HG02840 (cell line): ENCODE measurements around the gene IL1RN.

Experiments used
- ATAC-seq: cut with Tn5 transposase; IDR thresholded peaks from one replicate; pipeline ENCODE4 v1.9.1; 2021; ENCODE audit warnings: mild to moderate bottlenecking, moderate library complexity, moderate number of reproducible peaks; ENCODE audit not compliant: unreplicated experiment, low FRiP score

IL1RN gene

DNA sequence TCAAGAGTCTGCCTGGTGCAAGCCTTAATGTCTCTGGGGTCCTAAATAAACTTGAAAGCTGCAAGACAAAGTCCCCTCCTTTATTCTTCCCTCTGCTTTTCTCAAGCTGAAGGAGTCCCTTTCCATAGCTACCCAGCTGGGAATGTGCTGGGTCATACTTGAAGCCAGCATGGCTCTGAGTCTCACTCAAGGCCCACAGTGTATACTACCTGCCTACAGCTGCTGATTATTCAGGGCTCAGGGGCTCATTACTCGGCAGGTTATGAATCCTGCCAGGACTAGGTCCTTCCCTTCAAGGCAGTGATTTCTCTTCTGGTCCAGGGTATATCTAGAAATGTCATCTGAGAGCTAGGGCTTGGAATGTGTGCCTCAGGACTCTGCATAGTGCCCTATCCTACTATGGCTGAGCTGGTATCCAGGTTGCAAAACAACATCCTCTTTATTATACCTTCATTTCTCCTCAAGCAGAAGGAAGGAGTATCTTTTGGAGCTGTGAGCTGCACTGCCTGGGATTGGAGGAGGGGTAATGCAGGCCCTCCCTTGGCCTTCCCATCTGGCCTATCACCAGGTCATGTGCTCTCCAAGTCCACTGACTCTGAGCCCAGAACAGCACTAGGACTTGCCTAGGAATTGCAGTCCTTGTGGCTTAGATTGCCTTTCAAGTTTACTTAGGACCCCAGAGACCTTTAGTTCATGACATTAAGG is 22.3 kb downstream of the IL1RN start:
- no peak for ATAC-seq

DNA sequence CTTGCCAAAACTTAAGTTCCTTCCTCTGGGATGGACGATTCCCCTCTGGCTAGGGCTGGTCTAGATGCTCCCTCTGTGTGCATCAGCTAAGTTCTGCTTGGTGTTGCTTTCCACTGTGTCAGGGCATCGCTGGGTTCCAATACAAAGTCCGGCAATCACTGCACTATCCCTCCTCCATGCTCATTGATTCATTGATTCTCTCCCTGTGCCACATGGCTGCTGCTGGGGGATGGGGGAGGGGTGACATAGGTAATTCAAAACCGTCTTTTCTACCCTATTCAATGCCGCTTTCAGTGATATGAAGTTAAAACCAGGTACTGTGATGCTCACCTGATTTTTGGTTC is 22.8 kb downstream of the IL1RN start:
- no peak for ATAC-seq

DNA sequence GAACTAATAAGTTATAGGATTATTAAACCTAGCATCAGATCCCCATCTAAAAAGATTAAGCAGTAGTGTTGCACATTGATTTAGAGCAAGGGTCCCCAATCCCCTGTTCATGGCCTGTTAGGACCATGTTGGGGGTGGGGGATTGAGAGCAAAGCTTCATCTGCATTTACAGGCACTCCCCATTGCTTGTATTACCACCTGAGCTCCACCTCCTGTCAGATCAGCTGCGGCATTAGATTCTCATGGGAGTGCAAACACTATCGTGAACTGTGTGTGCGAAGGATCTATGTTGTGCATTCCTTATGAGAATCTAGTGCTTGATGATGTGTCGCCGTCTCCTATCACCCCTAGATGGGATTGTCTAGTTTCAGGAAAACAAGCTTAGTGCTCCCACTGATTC is 27.9 kb downstream of the IL1RN start:
- ATAC-seq: no peak

DNA sequence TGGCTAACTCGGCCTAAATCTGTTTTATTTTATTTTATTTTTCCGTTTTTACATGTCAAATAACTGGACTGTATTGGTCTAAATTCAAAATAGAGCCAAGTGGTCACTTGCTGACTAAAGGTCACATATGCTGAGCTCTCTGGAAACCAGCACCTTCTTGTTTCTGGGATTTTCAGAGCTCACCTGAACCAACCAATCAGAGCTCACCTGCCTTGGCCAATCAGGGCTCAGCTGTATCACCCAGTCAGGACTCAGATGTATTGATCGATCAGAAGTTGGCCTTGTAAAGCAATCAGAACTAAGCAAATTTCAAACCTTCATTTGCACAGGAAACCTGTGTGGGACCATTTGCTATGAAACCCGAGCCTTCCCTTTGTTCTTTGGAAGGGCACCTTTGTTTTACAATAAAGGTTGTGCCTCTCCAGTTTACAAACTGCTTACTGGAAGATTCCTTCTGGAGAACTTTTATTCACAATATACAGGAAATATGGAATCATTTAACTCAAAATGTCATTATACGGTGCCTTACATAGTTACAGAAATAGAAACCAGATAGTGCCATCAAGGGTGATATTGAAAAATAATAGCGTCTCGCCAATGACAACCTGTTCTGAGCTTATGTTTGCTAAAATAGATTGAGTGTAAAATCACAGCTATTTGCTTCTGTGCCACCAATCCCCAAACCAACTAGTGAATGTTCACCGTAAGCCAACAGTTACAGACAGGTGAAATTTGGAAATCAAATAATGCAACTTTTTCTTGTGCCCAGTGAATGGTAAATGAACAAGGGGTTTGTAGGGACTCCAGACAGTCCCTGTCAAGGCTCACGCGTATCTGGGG is 29.1 kb downstream of the IL1RN start:
- ATAC-seq: no peak

DNA sequence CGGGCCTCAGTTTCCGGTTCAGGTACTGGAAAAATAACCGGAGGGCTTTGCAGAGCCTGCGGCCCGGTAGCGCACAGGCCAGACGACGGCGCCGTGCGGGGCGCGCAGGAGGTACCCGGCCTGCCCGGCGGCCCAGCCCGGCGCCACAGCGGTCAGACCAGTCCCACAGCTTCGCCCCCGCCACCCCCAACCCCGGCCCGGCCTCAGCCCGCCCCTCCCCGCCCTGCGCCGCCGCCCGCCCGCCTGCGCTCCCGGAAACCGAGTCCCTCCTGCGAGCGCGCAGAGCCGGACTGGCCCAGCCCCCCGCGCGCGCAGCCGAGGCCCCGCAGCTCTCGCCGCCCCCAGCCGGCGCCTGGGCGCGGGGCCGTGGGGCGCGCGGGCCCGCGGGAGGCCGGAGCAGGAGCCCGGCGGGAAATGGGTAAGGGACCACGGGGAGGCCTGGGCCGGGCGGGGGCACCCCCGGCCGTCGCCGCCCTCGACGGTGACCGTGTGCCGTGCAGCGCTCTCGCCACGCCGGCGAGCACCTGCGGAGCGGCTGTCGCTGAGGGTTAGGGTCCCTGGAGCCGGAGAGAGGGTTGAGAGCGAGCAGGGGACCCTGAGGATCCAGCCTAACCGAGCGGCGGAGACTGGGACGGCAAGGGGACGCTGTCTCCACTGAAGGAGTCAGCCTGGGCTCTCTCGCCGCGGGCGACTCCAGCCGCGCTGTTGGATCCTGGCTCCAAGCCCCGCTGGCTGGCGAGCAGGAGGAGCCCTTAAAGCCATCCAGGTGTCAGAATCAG is 29.9 kb downstream of the IL1RN start:
- ATAC-seq: no peak

DNA sequence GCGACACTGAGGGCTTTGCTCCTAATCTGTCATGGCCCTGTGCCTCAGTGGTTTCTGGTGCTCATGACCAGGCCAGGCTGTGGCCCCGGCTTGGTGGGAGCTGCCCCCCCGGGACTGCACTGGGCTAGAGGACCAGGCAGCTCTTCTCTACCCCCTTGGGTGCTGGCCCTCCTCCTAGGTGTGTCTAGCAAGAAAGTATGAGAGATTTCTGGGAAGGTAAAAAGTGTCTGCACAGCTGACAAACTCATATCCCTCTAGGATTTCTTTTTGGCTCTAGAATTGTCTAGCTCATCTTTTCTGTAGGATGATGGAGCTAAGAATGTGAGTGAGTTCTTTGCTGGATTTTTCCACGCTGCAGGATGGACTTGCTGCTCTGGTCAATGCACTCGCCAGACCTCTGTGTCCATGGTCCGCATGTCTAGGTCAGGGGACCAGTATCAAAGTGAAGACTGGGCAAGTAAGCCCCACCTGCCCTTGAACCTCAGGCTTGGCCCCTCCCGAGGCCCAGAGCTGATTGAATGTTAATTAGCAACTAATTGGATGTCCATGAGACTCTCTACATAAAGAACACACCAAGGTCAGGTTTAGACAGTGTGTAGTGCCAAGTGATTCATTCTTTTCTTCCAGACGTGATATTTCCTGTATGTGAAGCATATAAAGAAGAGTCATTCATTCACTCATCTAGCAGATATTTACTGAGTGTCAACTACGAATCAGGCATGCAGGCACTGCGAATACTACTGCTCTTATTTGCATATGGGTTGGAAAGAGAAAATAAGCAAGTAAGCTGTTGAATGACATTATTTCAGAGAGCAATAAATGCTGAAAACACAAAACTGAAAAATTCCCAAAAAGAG is 30.7 kb downstream of the IL1RN start:
- no peak for ATAC-seq

DNA sequence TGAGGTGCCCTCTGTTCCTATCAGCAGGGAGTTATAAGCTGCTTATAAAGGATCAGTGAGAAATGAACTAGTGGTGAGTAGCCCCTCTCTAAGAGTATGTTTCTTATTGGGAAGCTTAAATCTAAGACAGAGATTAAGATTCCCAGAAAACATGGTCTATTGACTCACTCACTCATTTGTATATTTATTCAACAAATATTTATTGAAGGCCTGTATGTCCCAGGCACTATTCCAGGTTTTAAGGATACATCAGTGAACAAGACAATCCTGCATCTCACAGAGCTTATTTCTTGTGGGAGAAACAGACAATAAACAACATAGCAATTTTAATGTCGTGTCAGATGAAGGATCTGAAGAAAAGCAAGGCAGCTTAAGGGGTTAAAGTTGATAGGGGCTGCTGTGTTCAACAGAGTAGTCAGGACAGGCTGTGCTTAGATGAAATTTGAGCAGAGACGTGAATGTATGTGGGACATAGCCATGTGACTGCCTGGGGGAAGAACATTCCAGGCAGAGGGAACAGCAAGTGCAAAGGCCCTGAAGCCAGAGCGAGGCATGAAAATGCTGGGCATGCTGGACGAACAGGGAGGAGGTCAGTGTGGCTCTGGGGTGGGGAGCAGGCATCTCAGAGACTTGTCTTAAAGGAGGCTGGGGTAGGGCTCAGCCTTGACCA is 31.6 kb downstream of the IL1RN start:
- no peak for ATAC-seq

DNA sequence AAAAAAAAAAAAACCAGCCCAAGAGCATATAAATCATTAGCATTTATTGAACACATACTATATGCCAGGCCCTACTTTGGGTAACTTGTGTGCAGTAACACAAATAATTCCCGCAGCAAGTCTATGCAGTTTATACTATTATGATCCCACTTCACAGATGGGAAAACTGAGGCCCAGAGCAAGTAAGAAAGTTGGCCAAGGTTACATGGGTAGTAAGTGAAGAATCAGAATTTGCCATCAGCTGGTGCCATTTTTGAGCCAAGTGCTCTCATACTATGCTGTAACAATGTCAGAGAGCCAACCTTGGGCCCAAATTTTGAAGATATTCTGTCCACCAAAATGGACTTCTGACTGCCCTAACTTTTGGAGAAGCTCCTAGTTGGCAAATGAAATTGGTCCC is 32.9 kb downstream of the IL1RN start:
- ATAC-seq: no peak

DNA sequence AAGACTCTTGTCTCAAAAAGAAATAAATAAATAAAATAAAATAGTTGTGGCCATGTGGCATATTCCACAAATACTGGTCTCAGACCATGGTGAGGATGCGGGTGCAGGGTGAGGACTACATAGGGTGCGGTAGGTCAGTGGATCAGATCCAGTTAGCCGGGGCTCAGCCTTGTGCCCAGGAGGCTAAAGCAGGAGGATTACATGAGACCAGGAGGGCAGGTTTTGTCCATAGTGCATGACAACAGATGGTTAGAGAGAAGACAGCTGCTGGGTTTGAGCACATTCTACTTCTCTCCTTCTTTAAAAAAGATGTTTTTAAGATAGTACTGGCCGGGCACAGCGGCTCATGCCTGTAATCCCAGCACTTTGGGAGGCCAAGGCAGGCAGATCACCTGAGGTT is 33.6 kb downstream of the IL1RN start:
- ATAC-seq: no peak

DNA sequence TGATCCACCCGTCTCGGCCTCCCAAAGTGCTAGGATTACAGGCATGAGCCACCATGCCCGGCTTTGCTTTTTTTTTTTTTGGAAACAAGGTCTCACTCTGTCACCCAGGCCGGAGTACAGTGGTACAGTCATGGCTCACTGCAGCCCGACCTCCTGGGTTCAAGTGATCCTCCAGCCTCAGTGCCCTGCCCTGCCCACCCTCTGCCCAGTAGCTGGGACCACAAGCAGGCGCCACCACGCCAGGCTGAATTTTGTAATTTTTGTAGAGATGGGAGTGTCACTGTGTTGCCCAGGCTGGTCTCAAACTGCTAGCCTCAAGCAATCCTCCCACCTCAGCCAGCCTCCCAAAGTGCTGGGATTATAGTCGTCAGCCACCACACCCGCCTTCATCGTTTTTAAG is 34.8 kb downstream of the IL1RN start:
- ATAC-seq: no peak

DNA sequence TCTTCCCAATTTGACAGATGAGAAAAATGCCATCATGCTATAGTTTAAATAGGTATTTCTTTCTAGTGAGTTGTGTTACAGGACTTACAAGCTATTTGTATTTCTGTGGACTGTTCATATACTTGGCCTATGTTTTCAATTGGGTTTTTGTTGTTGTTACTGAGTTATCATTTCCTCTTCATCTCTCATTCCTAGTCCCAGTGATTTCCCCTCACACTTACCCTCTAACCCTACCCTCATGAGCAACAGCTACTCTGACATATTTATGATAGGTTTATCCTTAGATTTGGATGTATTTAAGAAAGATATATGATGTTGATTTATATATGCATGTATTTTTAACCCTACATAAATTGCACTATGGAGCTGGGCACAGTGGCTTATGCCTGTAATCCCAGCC is 35.5 kb downstream of the IL1RN start:
- ATAC-seq: no peak

DNA sequence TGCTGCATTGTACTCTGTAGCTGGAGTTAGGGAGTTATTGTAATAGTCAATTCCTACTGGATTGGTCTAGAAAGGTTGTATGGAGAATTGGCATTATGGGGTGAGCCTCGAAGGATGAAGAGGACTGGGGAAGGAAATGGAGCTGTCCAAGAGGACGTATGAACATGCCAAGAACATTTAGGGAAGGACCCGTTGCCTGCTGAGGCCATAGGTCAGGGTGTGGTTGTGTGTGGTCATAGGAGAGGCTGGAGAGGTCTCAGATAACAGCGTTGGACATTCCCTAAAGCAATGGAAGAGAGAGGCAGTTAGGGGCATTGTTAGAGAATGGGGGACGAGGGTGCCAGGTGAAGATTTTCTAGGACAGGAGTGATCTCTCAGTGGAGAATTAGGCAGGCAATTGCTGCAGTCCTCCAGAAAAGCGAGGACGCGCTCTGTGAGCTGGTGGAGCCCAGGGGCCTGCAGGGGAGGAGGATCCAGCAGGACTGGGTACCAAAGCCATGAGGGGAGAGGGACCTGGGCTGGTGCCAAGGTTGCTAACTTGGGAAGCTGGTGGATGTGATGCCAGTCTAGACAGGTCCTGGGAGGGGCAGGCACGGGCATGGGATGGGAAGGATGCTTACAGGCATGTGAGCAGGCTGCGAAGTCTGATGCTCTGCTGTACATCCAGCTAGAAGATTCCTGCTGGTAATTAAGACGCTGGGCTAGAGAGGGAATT is 37.0 kb downstream of the IL1RN start:
- ATAC-seq: no peak

DNA sequence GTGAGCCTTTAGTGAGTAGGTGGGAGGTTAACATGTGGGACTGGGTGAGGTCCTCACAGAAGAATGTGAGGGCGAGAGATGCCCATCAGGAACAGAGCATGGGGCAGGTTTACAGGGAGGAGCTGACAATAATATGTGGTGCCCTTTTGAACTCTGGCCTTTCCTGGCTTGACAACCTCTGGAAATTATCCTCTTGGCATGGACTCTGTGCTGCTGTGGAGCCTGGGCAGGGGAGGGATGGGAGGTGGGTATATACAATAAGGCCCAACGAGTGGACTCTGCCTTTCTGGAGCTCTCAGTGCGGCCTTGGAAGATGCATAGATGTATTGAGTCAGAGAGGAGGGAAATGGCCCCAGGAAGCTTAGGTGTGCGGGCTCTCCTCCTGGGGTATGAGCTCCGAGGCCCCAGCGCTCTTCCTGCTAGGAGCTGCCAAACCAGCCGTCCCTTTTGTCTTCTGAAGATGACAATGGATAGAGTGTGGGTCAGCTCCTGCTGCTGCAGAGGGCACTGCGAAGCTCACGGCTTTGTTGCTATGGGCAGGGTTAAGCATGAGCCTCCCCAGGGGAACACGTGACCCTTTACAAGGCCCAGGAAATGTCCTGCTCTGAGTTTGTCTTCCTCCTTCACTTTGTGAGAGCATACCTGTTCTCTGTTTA is 37.7 kb downstream of the IL1RN start:
- no peak for ATAC-seq

DNA sequence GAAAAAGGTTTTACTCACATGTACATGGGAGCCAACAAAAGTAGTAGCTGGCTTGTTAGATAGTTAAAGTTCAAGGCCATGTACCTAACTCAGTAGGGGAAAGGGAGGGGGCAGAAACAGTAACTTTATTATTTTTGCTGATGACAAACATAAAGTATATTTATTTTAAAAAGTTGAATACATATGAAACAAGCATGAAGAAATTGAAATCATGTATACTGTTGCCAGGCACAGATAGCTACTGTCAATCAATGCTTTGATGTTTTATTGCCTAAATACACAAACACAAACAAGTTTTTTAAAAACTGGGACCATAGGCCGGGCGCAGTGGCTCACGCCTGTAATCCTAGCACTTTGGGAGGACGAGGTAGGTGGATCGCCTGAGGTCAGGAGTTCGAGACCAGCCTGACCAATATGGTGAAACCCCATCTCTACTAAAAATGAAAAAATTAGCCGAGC is 38.8 kb downstream of the IL1RN start:
- ATAC-seq: no peak

DNA sequence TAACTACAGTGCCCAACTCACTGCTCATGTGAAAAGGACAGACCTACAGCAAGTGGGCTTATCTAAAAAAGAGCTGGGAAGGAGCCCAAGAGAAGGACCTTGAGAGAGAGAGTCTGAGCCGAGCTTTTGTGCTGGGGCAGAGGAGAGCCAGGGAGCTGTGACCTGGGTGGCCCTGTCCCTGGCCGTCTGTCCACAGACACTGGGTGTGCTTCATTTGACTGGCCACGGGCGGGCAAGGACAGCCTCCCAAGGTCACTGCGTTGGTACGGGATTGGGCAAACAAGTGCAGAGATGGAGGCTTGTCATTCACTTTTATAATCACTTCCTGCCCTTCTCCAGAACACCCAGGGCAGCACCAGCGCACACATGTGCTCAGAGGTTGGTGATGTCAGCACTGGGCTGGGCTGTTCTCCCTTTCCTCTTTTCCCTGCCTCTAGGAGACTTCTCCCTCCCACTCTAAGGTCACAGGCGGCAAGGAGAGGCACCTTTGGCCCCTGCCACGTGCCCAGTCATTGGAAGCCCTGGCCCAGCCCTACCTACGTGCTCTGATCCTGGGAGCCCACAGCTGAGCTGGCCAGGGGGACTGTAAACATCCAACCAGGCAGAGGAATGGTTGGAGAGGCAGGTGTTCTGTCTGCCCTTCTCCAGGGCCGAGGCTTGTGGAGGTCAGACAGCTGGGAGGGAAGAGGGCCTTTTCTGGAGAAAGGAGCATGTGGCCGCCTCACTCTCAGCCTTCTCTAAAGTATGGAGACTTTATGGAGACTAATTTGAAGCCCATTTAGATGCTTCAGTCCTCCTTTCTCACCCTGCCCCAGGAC is 39.9 kb downstream of the IL1RN start:
- ATAC-seq: no peak

DNA sequence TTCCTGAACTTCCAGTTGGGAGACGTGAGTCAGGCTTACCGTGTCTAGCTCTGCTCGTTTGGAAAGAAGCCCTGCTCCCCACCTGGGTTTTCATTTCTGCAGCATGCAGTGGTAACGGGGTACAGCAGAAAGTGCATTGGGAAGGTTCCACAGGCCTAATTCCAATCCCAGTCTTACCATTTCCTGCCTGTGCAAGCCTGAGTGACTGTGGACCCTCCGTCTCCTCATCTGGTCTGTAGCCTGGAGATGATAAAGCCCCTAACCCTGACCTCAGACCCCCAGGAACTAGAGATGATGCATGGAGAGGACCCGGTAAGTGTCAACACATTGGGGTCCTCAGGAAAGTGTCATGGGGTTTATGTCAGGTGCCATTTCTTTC is 40.6 kb downstream of the IL1RN start:
- no peak for ATAC-seq

DNA sequence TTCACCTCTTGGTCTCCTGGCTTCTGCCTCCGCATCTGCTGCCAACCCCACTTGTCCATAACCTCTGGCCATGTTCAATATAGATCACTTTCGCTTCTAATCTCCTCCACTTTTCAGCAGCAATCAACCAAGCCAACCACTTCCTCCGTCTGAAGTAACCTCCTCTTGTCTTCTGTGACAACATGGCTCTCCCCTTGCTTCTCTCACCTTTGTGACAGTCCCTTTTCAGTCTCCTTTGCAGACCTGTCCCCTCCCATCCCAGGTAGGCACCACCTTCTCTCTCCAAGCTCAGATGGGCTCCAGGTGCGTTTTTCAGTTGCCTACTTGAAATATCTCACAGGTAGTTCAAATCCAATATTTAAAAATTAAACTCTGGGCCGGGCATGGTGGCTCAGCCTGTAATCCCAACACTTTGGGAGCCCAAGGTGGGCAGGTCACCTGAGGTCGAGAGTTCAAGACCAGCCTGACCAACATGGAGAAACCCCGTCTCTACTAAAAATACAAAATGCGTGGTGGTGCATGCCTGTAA is 41.7 kb downstream of the IL1RN start:
- ATAC-seq: no peak

DNA sequence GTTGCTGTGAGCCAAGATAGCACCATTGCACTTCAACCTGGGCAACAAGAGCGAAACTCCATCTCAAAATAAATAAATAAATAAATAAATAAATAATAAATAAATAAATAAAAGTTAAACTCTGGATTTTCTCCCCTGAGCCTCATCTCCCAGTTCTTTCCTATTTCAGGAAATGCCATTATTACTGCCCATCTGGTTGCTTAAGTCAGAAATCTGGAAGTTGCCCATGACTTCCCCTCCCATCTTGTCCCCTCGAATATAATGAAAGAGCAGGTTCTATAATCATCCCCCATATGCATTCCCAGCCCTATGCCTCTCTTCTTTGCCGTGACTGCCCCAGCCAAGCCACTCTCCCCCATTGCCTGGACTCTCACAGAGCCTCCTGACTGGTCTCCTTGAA is 42.2 kb downstream of the IL1RN start:
- no peak for ATAC-seq
